Sigmoid colon (tissue), 7 donors: Measurements from ENCODE around the gene CLCN5. TPM values are rescaled to one million over a fixed set of nuclear protein-coding genes. Genes with fewer than 3 reads are reported as not detected.

Experiments used
- DNase-seq: peaks from one replicate; pipeline ENCODE4 v3.0.0-alpha.2; 2019
- H3K27ac ChIP-seq, 4 donors: fragments of 200-600 bp; sonication (generic); one replicate each; pipeline ENCODE4 v1.5.1; 2016 to 2019; ENCODE audit warnings: mild to moderate bottlenecking in 1 of 4
- H3K27me3 ChIP-seq, 3 donors: fragments of 200-600 bp; sonication (generic); one replicate each; pipeline ENCODE4 v1.5.1; 2019; ENCODE audit warnings: mild to moderate bottlenecking in 1 of 3
- H3K36me3 ChIP-seq, 4 donors: fragments of 200-600 bp; sonication (generic); one replicate each; pipeline ENCODE4 v1.5.1; 2016 to 2019
- H3K4me1 ChIP-seq, 4 donors: fragments of 200-600 bp; sonication (generic); one replicate each; pipeline ENCODE4 v1.5.1; 2017 to 2019
- H3K4me3 ChIP-seq, 4 donors: fragments of 200-600 bp; sonication (generic); one replicate each; pipeline ENCODE4 v1.5.1; 2017 to 2019; ENCODE audit warnings: mild to moderate bottlenecking in 2 of 4, moderate library complexity in 1 of 4
- H3K9me3 ChIP-seq, 4 donors: fragments of 200-600 bp in 3 of 4; sonication (generic) in 3 of 4; one replicate each; pipeline versions ENCODE4 v1.5.1 to v1.6.1; 2013 to 2019
- EP300 ChIP-seq, 4 donors: sonication (generic); formaldehyde crosslinking; IDR thresholded peaks; one replicate each; pipeline ENCODE4 v1.6.1; 2017; ENCODE audit warnings: antibody characterized with exemption in 4 of 4
- POLR2A ChIP-seq, 2 donors: fragments of 450-650 bp; IDR thresholded peaks; one replicate each; pipeline ENCODE4 v1.6.1; 2016; ENCODE audit warnings: antibody characterized with exemption in 2 of 2, mild to moderate bottlenecking in 2 of 2, moderate library complexity in 2 of 2
- POLR2AphosphoS5 ChIP-seq, 4 donors: sonication (generic); formaldehyde crosslinking; IDR thresholded peaks; one replicate each; pipeline ENCODE4 v1.6.1; 2017; ENCODE audit warnings: antibody characterized with exemption in 4 of 4
- whole genome bisulfite sequencing, 2 donors: extraction: QIAGEN DNeasy Blood & Tissue Kit; methylation state at CpG; one replicate each; pipeline ENCODE4 v1.1.7; 2013; 5-methylcytosine and 5-hydroxymethylcytosine counted together
- intact Hi-C: fragments of 100-400 bp; cut with DNase I; formaldehyde crosslinking; loops from one replicate; pipeline ENCODE4 v1.15.1; 2023
- polyA plus RNA-seq, 3 donors: library from polyadenylated mRNA; stranded (reverse); fragments of 200-250 nt; gene quantifications; one replicate each; pipeline ENCODE4 v1.2.3, GENCODE V29; 2013
- total RNA-seq, 4 donors: library from RNA; depleted of rRNA; stranded (reverse); fragments of >200 nt; gene quantifications; one replicate each; pipeline ENCODE4 v1.1.0, GENCODE V29; 2016
- TF ChIP-seq, protein P1 (sequence below), 4 experiments: fragments of 450-650 bp in 3 of 4; fragments of 200-600 bp in 1 of 4; IDR thresholded peaks; one replicate each; pipeline ENCODE4 v1.5.1; 2016 to 2019; ENCODE audit warnings: antibody characterized with exemption in 4 of 4, mild to moderate bottlenecking in 3 of 4, moderate library complexity in 2 of 4
- donor health status: healthy with polysubstance abuse.
- donor health status: Bipolar disorder and iron deficiency.
- donor health status: healthy.

The CLCN5 gene
- total and polyA plus RNA-seq, 7 donors: under 0.01 to 3.0 (median 1.8) TPM

DNA sequence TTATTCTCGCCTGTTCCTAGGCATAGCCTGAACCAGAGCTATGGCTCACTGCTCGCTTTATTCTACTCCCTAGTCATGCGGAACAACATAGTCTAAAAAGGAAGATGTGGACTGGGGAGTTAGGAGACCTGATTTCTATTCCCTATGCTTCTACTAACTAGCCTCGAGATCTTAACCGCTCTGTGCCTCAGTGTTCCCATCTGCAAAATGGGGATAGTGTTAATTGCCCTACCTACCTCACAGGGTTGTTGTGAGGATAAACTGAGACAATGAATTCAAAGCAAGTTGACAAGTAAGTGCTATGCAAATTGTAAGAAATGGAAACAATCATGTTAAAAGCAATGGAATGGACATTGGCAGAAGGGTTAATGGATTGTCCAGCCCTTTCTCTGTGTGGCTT, 176.4 kb downstream of the CLCN5 start:
- TF ChIP-seq EP300 (IDR thresholded peaks at IDR 0.05): no peak
- no peak for TF ChIP-seq POLR2AphosphoS5 (IDR thresholded peaks at IDR 0.05)
- TF ChIP-seq, protein P1, sequence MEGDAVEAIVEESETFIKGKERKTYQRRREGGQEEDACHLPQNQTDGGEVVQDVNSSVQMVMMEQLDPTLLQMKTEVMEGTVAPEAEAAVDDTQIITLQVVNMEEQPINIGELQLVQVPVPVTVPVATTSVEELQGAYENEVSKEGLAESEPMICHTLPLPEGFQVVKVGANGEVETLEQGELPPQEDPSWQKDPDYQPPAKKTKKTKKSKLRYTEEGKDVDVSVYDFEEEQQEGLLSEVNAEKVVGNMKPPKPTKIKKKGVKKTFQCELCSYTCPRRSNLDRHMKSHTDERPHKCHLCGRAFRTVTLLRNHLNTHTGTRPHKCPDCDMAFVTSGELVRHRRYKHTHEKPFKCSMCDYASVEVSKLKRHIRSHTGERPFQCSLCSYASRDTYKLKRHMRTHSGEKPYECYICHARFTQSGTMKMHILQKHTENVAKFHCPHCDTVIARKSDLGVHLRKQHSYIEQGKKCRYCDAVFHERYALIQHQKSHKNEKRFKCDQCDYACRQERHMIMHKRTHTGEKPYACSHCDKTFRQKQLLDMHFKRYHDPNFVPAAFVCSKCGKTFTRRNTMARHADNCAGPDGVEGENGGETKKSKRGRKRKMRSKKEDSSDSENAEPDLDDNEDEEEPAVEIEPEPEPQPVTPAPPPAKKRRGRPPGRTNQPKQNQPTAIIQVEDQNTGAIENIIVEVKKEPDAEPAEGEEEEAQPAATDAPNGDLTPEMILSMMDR (IDR thresholded peaks at IDR 0.05): no peak
- no peak for TF ChIP-seq POLR2A (IDR thresholded peaks at IDR 0.05)
- no peak for DNase-seq
- no peak overlapping the region for H3K27ac ChIP-seq
- no peaks in the 10 kb centered on the region for H3K27me3 ChIP-seq
- intact Hi-C loops: no loop called here
- no peaks in the 10 kb centered on the region for H3K9me3 ChIP-seq
- 94 to 95% methylated on average over 5 of the region's 5 CpGs for WGBS, 2 donors
- H3K4me3 ChIP-seq: no peak overlapping the region
- no peaks in the 10 kb centered on the region for H3K36me3 ChIP-seq
- H3K4me1 ChIP-seq: no peaks in the 10 kb centered on the region

DNA sequence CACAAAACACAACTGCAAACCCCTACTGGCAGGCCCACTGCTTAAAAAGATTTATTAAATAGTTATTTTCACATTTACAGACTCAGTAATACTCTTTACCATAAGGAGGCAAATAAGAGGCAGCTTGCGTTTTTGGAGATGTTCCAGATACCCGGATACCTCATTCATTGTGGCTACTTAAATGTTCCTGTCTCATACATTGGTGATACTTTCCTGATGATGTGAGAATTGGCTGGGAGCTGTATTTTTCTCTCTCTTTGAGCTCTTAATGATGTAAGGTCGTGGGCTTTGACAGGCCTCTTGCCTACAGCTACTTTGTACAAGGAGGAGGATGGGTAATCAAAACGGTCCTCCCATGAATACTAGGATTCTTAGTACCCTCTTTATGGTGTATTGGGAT, 176.9 kb downstream of the CLCN5 start:
- Histone ChIP-seq H3K36me3 (no peaks in the 10 kb centered on the region), H3K4me3 (no peak overlapping the region), H3K27ac (no peak overlapping the region), H3K9me3 (no peaks in the 10 kb centered on the region), H3K27me3 (no peaks in the 10 kb centered on the region), H3K4me1 (no peaks in the 10 kb centered on the region)
- TF ChIP-seq EP300 (IDR thresholded peaks at IDR 0.05) (no peak), POLR2AphosphoS5 (IDR thresholded peaks at IDR 0.05) (no peak), POLR2A (IDR thresholded peaks at IDR 0.05) (no peak)
- TF ChIP-seq, protein P1 (IDR thresholded peaks at IDR 0.05): no peak
- WGBS, 2 donors: 72 to 79% methylated on average over 4 of the region's 4 CpGs
- DNase-seq: no peak
- intact Hi-C loops: no loop called here

DNA sequence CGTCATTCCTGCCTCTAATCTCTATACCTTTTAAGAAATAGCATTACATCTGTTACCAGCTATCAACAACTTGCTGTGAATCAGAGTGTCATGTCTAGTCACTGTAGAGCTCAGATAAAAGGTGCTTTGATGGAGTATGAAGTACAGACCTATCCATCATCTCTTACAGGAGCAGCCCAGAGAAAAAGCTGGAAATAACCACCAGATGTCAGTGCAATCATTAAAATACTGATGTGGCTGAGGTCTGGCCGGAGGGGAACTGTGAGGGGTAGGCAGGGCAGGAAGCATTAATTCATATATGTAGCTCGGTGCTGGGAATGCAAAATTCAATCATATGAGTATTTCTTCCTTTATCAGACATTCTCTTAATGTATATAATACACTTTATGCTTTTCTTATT, 177.8 kb downstream of the CLCN5 start:
- Histone ChIP-seq H3K9me3 (no peaks in the 10 kb centered on the region), H3K27me3 (no peaks in the 10 kb centered on the region), H3K27ac (no peak overlapping the region), H3K36me3 (no peaks in the 10 kb centered on the region), H3K4me1 (no peaks in the 10 kb centered on the region), H3K4me3 (no peak overlapping the region)
- intact Hi-C loops: loop anchor here (2.0 to 5.0 kb wide), 2 partner anchors 102 to 481 kb away; partner anchors contain the start of genes AKAP4 and CCNB3
- WGBS, 2 donors: 31 to 39% methylated on average over 3 of the region's 3 CpGs
- no peak for DNase-seq
- TF ChIP-seq EP300 (IDR thresholded peaks at IDR 0.05) (no peak), POLR2AphosphoS5 (IDR thresholded peaks at IDR 0.05) (no peak), POLR2A (IDR thresholded peaks at IDR 0.05) (no peak)
- TF ChIP-seq, protein P1 (IDR thresholded peaks at IDR 0.05): peak in 1 of 4 experiments; percentile 13

DNA sequence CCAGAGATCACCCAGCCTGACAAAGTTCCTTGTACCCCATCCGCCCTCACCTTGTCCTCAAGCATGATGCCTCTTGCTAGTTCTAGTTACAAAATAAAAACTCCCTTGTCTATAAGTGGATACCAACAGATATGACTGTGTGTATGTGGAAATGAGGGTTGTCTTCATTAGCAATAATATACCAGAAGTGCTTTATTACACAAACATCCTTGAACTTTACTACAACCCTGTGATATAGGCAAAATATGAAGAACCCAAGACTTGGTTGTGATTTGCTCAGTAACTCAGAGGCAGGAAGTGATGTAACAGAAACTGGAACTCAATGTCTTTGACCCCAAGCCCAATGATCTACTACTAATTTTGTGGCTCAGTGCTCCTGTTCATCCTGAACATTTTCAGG, 180.8 kb downstream of the CLCN5 start:
- TF ChIP-seq POLR2A (IDR thresholded peaks at IDR 0.05): no peak
- DNase-seq: no peak
- no peak overlapping the region for H3K27ac ChIP-seq
- no peak overlapping the region for H3K4me3 ChIP-seq
- H3K36me3 ChIP-seq: no peaks in the 10 kb centered on the region
- H3K27me3 ChIP-seq: no peaks in the 10 kb centered on the region
- no peaks in the 10 kb centered on the region for H3K9me3 ChIP-seq
- 90 to 91% methylated on average over 1 of the region's 1 CpG for WGBS, 2 donors
- intact Hi-C loops: loop anchor here (5.0 kb wide), 1 partner anchor 99 kb away; the partner anchor contains the start of genes AKAP4 and CCNB3
- H3K4me1 ChIP-seq: no peaks in the 10 kb centered on the region

DNA sequence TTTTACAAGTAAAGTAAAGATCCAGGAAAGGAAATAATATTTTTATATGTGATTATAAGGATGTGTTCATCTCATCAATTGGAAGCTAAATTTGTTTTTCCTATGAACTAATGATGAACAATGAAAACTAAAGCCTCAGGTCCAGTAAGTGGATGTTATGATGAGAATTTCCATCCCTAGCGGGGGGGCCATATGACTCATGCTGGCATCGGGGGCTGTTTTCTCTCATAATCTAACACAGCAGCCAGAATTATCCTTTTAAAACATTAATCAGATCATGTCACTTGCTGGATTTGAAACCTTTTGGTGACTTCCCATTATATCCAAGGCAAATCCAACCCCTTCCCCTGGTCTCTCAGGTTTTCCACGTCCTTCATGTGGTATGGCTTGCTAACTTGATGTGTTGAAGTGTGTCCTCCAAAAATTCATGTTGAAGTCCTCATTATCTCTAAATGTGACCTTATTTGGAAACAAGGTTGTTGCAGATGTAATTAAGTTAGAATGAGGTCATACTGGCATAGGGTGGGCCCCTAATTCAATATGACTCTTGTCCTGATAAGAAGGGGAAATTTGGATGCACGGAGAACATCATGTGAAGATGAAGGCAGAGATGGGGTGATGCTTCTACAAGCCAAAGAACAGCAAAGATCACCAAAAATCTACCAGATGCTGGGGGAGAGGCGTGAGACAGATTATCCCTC, 181.6 kb downstream of the CLCN5 start:
- Histone ChIP-seq H3K27me3 (no peaks in the 10 kb centered on the region), H3K4me3 (no peak overlapping the region), H3K36me3 (no peaks in the 10 kb centered on the region), H3K27ac (no peak overlapping the region), H3K4me1 (no peaks in the 10 kb centered on the region), H3K9me3 (no peaks in the 10 kb centered on the region)
- 84 to 86% methylated on average over 5 of the region's 5 CpGs for WGBS, 2 donors
- intact Hi-C loops: loop anchor here (5.0 kb wide), 1 partner anchor 98 kb away; the partner anchor contains the start of genes AKAP4 and CCNB3
- TF ChIP-seq EP300 (IDR thresholded peaks at IDR 0.05): no peak
- TF ChIP-seq, protein P1 (IDR thresholded peaks at IDR 0.05): no peak
- TF ChIP-seq POLR2AphosphoS5 (IDR thresholded peaks at IDR 0.05): no peak
- no peak for TF ChIP-seq POLR2A (IDR thresholded peaks at IDR 0.05)
- no peak for DNase-seq
